Fibroblast of villous mesenchyme (primary cell): Measurements from ENCODE around the gene MRPS10. TPM values are rescaled to one million over a fixed set of nuclear protein-coding genes. Genes with fewer than 3 reads are reported as not detected.
"Not testable (repeated sequence)": the region's sequence is repeated elsewhere in the genome, so short reads cannot be mapped to it uniquely, and the experiment has no call there.

Experiments used
- DNase-seq: peaks from one replicate; pipeline ENCODE4 v3.0.0-alpha.2; 2010; ENCODE audit warnings: low read depth
- H3K4me3 ChIP-seq: 2 replicates; pipeline ENCODE4 v1.5.1; 2011; ENCODE audit warnings: low read depth, mild to moderate bottlenecking, low read length
- total RNA-seq: library from RNA; depleted of rRNA; stranded (reverse); fragments of >200 nt; gene quantifications from 2 replicates; pipeline ENCODE4 v1.2.3, GENCODE V29; 2012
- TF ChIP-seq, protein P1 (sequence below): IDR thresholded peaks from 2 replicates; pipeline ENCODE4 v1.5.1; 2012; ENCODE audit warnings: low read depth, mild to moderate bottlenecking, low read length; ENCODE audit not compliant: insufficient read depth

The MRPS10 gene
- total RNA-seq, 1 donor: 66.5 TPM

DNA sequence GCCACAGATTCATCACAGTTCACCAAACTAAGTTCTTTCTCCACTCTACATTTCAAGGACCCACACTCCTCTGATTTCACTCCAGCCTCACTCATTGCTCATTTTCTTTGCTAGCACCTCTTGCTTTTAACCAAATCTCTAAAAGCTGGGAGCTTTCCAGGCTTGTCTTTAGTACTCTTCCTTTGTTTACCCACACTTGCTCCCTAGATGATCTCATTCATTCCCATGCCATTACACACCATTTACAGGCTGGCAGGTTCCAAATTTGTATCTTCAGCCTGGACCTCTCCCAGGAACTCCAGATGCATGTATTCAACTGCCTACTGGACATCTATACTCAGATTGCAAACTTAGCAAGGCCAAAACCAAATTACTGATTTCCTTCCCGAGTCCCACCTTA is 17.6 kb downstream of the MRPS10 start:
- no peak overlapping the region for H3K4me3 ChIP-seq
- TF ChIP-seq, protein P1, sequence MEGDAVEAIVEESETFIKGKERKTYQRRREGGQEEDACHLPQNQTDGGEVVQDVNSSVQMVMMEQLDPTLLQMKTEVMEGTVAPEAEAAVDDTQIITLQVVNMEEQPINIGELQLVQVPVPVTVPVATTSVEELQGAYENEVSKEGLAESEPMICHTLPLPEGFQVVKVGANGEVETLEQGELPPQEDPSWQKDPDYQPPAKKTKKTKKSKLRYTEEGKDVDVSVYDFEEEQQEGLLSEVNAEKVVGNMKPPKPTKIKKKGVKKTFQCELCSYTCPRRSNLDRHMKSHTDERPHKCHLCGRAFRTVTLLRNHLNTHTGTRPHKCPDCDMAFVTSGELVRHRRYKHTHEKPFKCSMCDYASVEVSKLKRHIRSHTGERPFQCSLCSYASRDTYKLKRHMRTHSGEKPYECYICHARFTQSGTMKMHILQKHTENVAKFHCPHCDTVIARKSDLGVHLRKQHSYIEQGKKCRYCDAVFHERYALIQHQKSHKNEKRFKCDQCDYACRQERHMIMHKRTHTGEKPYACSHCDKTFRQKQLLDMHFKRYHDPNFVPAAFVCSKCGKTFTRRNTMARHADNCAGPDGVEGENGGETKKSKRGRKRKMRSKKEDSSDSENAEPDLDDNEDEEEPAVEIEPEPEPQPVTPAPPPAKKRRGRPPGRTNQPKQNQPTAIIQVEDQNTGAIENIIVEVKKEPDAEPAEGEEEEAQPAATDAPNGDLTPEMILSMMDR: no peak
- DNase-seq: peak; percentile 97

DNA sequence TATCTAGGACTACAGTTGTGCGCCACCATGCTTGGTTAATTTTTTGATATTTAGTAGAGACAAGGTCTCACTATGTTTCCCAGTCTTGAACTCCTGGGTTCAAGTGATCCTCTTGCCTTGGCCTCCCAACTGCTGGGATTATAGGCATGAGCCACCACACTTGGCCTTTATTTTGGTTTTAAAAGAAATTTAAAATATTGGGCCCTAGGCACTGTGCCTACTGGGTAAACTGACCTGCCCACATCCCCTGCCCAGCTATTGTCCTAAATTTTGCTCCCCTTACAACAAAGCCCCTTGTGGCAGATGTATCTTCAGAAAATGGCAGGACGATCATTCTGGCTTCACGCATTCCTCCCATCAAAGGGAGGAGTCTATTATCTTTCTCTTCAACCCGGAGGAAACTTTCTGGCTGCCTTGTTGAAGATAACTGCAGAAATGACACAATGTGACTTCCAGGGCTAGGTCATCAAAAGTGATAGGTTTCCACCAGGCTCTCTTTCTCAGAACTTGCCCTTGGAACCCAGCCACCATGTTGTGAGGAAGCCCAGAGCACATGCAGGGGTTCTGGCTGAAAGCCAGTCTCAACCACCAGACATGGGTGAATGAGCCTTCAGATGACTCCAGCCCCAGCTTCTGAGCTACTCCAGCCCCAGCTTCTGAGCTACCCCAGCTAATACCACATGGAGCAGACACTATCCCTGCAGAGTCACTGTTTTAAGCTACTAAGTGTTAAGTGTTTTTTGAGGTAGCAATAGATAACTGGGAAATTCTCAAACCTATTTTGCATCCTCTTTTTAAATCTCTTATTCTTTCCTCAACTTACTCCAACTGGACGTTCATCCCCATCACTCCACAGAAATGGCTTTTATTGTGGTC is 18.3 kb downstream of the MRPS10 start:
- TF ChIP-seq, protein P1: no peak
- no peak overlapping the region for H3K4me3 ChIP-seq
- DNase-seq: peak; percentile 71

DNA sequence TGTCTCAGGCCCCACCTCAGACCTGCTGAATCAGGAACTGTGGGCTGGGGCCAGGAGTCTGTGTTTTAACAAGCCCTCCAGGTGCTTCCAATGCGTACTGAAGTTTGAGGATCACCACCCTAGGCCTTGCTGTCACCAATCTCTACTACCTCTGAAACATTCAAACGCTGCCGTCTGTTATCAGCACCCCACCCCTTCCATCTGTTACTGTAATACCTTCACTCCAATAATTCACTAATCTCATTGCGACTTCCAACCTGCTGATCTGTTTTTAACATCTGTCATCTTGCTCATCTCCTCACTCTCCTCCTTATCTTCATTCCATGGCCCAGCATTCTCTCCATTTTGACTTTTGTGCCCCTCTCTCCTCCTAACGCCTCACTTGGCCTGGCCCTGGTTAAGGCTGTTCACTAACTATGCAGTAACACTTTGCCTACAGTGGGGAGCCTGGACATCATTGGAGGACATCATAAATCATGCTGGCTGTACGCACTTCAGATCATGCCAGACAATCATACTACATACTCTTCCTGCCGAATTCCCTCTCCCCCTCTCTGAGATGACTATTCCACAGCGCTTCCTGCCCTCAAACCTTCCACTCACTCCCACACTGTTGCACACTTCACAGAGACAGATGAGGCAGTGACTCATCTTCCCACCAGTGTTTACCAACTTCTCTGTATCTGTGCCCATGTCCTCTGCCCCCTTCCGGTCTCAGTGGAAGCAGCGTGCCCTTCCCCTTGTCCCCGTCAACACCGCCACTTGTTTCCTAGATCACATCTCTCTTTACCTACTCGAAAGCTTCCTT is 19.9 kb downstream of the MRPS10 start:
- peak; percentile 89 for DNase-seq
- TF ChIP-seq, protein P1: peak; percentile 19
- H3K4me3 ChIP-seq: no peak overlapping the region

DNA sequence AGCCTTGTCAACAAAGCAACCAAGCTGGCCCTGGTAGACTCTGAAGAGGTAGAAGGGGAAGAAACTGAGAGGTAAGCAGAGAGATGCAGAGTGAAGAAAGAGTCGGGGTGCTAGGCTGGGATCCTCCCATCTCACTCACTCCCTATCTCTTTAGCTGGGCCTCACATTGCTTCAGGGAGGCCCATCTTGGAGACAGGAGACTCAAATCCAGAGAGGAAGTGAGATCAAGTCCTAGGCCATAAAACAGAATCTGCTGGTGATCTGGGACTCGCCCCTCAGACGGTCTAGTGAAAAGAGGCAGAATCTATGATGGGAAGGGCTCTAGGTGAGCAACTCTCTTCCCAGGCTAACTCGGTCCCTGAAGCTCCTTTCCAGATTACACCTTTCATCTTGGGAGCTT is 22.2 kb downstream of the MRPS10 start:
- H3K4me3 ChIP-seq: no peak overlapping the region
- TF ChIP-seq, protein P1: no peak
- no peak for DNase-seq

DNA sequence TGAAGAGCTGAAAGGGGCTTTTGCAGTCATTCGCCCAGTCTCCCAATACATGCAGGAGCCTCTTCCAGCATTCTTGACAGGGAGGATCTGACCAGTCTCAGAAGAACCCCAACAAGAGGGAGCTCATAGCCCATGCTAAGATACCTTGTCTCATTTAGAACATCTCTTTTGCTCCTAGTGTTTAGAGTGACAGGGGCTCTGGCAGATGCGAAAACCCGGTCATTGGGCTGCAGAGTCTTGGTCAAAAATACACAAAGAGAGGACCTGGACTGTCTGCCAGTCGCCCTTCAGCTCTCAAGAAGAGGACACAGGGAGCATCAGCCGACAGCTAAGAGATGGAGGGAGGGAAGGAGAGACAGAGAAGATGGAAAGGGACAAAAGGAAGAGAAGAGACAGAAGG is 23.6 kb downstream of the MRPS10 start:
- TF ChIP-seq, protein P1: no peak
- DNase-seq: no peak
- H3K4me3 ChIP-seq: no peak overlapping the region

DNA sequence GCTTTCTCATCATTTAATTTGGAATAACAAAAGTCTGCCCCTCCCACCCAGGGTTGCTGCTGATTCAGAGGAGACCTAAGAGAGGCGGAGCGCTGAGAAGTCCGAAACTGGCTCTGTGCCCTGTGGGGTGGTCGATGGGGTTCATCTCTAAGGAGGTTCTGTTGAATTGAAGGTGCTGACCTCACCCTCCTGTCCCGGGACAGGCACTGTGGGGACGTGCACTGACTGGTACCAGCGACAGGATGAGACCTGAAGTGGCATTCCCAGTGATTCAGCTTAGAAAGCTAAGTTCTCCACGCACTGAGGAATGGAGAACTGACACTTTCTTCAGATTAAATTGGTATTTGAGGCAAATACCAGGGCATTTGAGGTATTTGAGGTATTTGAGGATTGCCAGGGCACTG is 24.2 kb downstream of the MRPS10 start:
- H3K4me3 ChIP-seq: no peak overlapping the region
- TF ChIP-seq, protein P1: no peak
- DNase-seq: no peak

DNA sequence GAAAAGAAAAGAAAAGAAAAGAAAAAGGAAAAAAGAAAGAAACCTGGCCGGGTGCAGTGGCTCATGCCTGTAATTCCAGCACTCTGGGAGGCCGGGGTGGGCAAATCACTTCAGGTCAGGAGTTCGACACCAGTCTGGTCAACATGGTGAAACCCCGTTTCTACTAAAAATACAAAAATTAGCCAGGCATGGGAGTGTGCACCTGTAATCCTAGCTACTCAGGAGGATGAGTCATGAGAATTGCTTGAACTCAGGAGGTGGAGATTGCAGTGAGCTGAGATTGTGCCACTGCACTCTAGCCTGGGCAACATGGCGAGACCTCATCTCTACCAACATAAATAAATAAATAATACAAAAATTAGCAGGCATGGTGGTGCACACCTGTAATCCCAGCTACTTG is 25.3 kb downstream of the MRPS10 start:
- DNase-seq, H3K4me3 ChIP-seq: not testable (repeated sequence)
